PC-9 (cell line): ENCODE measurements around the gene CTNNA3.

Experiments
- EZH2 ChIP-seq: fragments of 200-600 bp; sonication (generic); IDR thresholded peaks from 2 replicates; pipeline ENCODE4 v1.8.0; 2017; ENCODE audit warnings: antibody characterized with exemption, low read depth
- TF ChIP-seq, protein P1 (sequence below): fragments of 200-600 bp; sonication (generic); conservative IDR thresholded peaks from 2 replicates; pipeline ENCODE4 v1.6.1; 2017; ENCODE audit warnings: mixed run types, antibody characterized with exemption, mild to moderate bottlenecking, moderate library complexity

DNA sequence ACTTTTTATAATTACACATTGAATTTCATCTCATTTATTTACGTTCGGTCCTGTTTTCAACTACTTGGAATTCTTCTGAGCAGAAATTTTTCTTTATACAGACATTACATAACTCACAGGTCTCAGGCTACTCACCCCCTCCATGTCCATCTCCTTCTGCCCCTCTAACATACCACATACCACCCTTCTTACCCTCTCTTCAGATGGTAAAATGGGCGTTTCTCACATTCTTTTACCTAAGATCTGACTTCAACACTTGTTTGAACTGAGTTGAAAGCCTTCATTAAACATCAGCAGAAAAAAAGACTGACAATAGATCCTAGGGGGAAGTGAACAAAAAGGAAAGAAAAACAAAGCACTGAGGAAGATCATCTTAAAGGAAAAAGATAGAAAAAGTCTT, 309.7 kb downstream of the CTNNA3 start:
- TF ChIP-seq, protein P1, sequence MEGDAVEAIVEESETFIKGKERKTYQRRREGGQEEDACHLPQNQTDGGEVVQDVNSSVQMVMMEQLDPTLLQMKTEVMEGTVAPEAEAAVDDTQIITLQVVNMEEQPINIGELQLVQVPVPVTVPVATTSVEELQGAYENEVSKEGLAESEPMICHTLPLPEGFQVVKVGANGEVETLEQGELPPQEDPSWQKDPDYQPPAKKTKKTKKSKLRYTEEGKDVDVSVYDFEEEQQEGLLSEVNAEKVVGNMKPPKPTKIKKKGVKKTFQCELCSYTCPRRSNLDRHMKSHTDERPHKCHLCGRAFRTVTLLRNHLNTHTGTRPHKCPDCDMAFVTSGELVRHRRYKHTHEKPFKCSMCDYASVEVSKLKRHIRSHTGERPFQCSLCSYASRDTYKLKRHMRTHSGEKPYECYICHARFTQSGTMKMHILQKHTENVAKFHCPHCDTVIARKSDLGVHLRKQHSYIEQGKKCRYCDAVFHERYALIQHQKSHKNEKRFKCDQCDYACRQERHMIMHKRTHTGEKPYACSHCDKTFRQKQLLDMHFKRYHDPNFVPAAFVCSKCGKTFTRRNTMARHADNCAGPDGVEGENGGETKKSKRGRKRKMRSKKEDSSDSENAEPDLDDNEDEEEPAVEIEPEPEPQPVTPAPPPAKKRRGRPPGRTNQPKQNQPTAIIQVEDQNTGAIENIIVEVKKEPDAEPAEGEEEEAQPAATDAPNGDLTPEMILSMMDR, result no peak
- no peak for TF ChIP-seq EZH2
